Tibial artery (tissue), 4 donors: Measurements from ENCODE around the gene PKDREJ.

ENCODE experiments used
- DNase-seq, 2 donors: peaks; one replicate each; pipeline ENCODE4 v3.0.0-alpha.2; 2019
- H3K27ac ChIP-seq, 2 donors: fragments of 200-600 bp; sonication (generic) in 1 of 2; 1 replicate in 1 of 2; 2 replicates in 1 of 2; pipeline ENCODE4 v1.5.1; 2018 to 2019; ENCODE audit warnings: mild to moderate bottlenecking in 1 of 2
- H3K27me3 ChIP-seq, 2 donors: fragments of 200-600 bp; sonication (generic) in 1 of 2; one replicate each; pipeline versions ENCODE4 v1.5.1 to v1.6.0; 2016 to 2019
- H3K36me3 ChIP-seq, 3 donors: fragments of 200-600 bp; sonication (generic) in 2 of 3; one replicate each; pipeline ENCODE4 v1.5.1; 2016 to 2019; ENCODE audit warnings: mild to moderate bottlenecking in 2 of 3
- H3K4me1 ChIP-seq, 4 donors: fragments of 200-600 bp; sonication (generic) in 2 of 4; 1 replicate in 3 of 4; 2 replicates in 1 of 4; pipeline ENCODE4 v1.5.1; 2016 to 2019
- H3K4me3 ChIP-seq, 2 donors: fragments of 200-600 bp; sonication (generic) in 1 of 2; 1 replicate in 1 of 2; 2 replicates in 1 of 2; pipeline ENCODE4 v1.5.1; 2018 to 2019; ENCODE audit warnings: mild to moderate bottlenecking in 2 of 2
- H3K9me3 ChIP-seq, 3 donors: fragments of 200-600 bp; sonication (generic) in 1 of 3; one replicate each; pipeline ENCODE4 v1.5.1; 2016 to 2019
- intact Hi-C: fragments of 100-400 bp; cut with DNase I; formaldehyde crosslinking; loops from one replicate; pipeline ENCODE4 v1.15.0; 2023; ENCODE audit warnings: low total_unique reads
- TF ChIP-seq, protein P1 (sequence below), 2 experiments: fragments of 200-600 bp in 1 of 2; fragments of 450-650 bp in 1 of 2; IDR thresholded peaks; one replicate each; pipeline ENCODE4 v1.5.1; 2017 to 2019; ENCODE audit warnings: antibody characterized with exemption in 2 of 2, mild to moderate bottlenecking in 1 of 2, moderate library complexity in 1 of 2

Gene PKDREJ

GRCh38 chr22:46234969-46235368 is 28.2 kb downstream of the PKDREJ start:
- Histone ChIP-seq H3K4me1 (peaks cover 0 to 15% (median 6%) of the 10 kb centered on the region in 4 donors), H3K27me3 (no peaks in the 10 kb centered on the region), H3K9me3 (no peaks in the 10 kb centered on the region), H3K4me3 (no peak overlapping the region), H3K27ac (no peak overlapping the region), H3K36me3 (peaks cover 20 to 54% (median 25%) of the 10 kb centered on the region in 3 donors)
- TF ChIP-seq, protein P1, sequence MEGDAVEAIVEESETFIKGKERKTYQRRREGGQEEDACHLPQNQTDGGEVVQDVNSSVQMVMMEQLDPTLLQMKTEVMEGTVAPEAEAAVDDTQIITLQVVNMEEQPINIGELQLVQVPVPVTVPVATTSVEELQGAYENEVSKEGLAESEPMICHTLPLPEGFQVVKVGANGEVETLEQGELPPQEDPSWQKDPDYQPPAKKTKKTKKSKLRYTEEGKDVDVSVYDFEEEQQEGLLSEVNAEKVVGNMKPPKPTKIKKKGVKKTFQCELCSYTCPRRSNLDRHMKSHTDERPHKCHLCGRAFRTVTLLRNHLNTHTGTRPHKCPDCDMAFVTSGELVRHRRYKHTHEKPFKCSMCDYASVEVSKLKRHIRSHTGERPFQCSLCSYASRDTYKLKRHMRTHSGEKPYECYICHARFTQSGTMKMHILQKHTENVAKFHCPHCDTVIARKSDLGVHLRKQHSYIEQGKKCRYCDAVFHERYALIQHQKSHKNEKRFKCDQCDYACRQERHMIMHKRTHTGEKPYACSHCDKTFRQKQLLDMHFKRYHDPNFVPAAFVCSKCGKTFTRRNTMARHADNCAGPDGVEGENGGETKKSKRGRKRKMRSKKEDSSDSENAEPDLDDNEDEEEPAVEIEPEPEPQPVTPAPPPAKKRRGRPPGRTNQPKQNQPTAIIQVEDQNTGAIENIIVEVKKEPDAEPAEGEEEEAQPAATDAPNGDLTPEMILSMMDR (IDR thresholded peaks at IDR 0.05), result no peak
- peak in 1 of 2 donors; percentile 46 for DNase-seq
- intact Hi-C loops, result no loop called here

- peak overlapping the region; percentile 10 to 53 for H3K27ac ChIP-seq
- TF ChIP-seq, protein P1 (IDR thresholded peaks at IDR 0.05), result no peak
- peaks cover 20 to 37% (median 21%) of the 10 kb centered on the region in 3 donors for H3K36me3 ChIP-seq
Observed at GRCh38 chr22:46233231-46233630, 29.9 kb downstream of the PKDREJ start.

DNA sequence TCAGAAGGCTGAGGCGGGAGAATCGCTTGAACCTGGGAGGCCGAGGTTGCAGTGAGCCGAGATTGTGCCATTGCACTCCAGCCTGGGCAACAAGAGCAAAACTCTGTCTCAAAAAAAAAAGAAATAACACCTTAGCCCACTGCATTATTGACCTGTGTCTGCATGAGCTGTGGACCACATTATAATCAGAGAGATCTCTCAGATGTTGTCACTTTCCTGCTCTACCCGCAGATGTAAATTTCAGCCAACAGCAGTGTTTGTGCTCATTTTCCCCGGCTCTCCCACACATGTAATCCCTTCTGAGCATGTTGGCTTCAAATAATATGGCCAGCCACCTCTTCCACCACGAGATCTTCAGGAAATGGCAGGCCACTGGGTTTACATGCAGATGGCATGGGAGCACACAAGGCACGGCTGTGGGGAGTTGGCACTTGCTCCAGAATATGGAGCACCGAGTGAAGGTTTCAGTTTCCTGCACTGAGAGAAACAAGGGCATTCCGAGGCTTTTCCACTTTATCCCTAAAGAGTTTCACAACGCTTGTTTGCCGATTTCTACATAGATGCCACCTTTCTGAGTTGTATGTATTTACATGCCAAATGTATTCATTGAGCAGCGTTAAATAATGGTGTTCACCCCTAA is 32.8 kb downstream of the PKDREJ start:
- no peak overlapping the region for H3K4me3 ChIP-seq
- DNase-seq, result peak in 1 of 2 donors; percentile 7
- intact Hi-C loops, result no loop called here
- H3K4me1 ChIP-seq, result peaks cover 0 to 15% (median 6%) of the 10 kb centered on the region in 4 donors
- H3K36me3 ChIP-seq, result peaks cover 6 to 20% (median 12%) of the 10 kb centered on the region in 3 donors
- no peaks in the 10 kb centered on the region for H3K27me3 ChIP-seq
- H3K27ac ChIP-seq, result no peak overlapping the region
- TF ChIP-seq, protein P1 (IDR thresholded peaks at IDR 0.05), result no peak
- H3K9me3 ChIP-seq, result no peaks in the 10 kb centered on the region

More at GRCh38 chr22:46233231-46233630, 29.9 kb downstream of the PKDREJ start:
- no peaks in the 10 kb centered on the region for H3K9me3 ChIP-seq
- H3K4me3 ChIP-seq, result no peak overlapping the region
- intact Hi-C loops, result no loop called here
- H3K4me1 ChIP-seq, result peaks cover 0 to 15% (median 6%) of the 10 kb centered on the region in 4 donors
- peak; percentile 51 to 85 for DNase-seq
- H3K27me3 ChIP-seq, result no peaks in the 10 kb centered on the region

GRCh38 chr22:46229701-46230100 is 33.4 kb downstream of the PKDREJ start:
- H3K9me3 ChIP-seq, result no peaks in the 10 kb centered on the region
- TF ChIP-seq, protein P1 (IDR thresholded peaks at IDR 0.05), result no peak
- H3K27me3 ChIP-seq, result no peaks in the 10 kb centered on the region
- intact Hi-C loops, result no loop called here
- peaks cover 0 to 15% (median 6%) of the 10 kb centered on the region in 4 donors for H3K4me1 ChIP-seq
- no peak overlapping the region for H3K4me3 ChIP-seq
- DNase-seq, result peak in 1 of 2 donors; percentile 24
- H3K27ac ChIP-seq, result no peak overlapping the region
- peaks cover 6 to 22% (median 8%) of the 10 kb centered on the region in 3 donors for H3K36me3 ChIP-seq

GRCh38 chr22:46226577-46226976 is 36.6 kb downstream of the PKDREJ start:
- Histone ChIP-seq H3K4me1 (no peaks in the 10 kb centered on the region), H3K9me3 (no peaks in the 10 kb centered on the region), H3K27me3 (no peaks in the 10 kb centered on the region), H3K4me3 (no peak overlapping the region), H3K36me3 (peaks cover 2 to 46% (median 18%) of the 10 kb centered on the region in 3 donors), H3K27ac (no peak overlapping the region)
- TF ChIP-seq, protein P1 (IDR thresholded peaks at IDR 0.05), result no peak
- intact Hi-C loops, result no loop called here
- DNase-seq, result no peak
